SU-DHL-6 (cell line): Measurements from ENCODE around the gene LBX2.
A peak's percentile ranks its signal among the peaks of the same experiment; 100 is the strongest.

Experiments
- H2AFZ ChIP-seq: fragments of 200-600 bp; sonication (generic); 2 replicates; pipeline ENCODE4 v1.6.1; 2014; ENCODE audit warnings: low read depth, mild to moderate bottlenecking, moderate library complexity, mixed read lengths, antibody characterized with exemption, low read length; ENCODE audit not compliant: severe bottlenecking
- H3F3A ChIP-seq: fragments of 200-600 bp; shearing (Covaris generic); 2 replicates; pipeline ENCODE4 v1.6.0; 2016; ENCODE audit warnings: antibody characterized with exemption, mild to moderate bottlenecking; ENCODE audit not compliant: insufficient read depth
- H3K27ac ChIP-seq: fragments of 200-600 bp; sonication (generic); 2 replicates; pipeline ENCODE4 v1.5.1; 2016; ENCODE audit warnings: low read depth, mild to moderate bottlenecking, low read length, moderate library complexity, mixed read lengths
- H3K27me3 ChIP-seq: fragments of 200-600 bp; sonication (generic), shearing (Covaris generic); 2 replicates; pipeline ENCODE4 v1.6.0; 2014; ENCODE audit warnings: mild to moderate bottlenecking, low read length
- H3K36me3 ChIP-seq: fragments of 200-600 bp; sonication (generic); 2 replicates; pipeline ENCODE4 v1.6.1; 2014; ENCODE audit warnings: mild to moderate bottlenecking, low read length, mixed read lengths
- H3K4me2 ChIP-seq: fragments of 300-600, 200-600 bp; shearing (Covaris generic), sonication (generic); 2 replicates; pipeline ENCODE4 v1.6.0; 2014; ENCODE audit warnings: low read length, low read depth, mild to moderate bottlenecking; ENCODE audit not compliant: poor library complexity, severe bottlenecking
- H3K4me3 ChIP-seq: fragments of 200-600 bp; sonication (generic); 2 replicates; pipeline ENCODE4 v1.5.1; 2014; ENCODE audit warnings: antibody characterized with exemption, low read length, mild to moderate bottlenecking, mixed read lengths; ENCODE audit not compliant: insufficient read depth, poor library complexity, severe bottlenecking
- H3K79me2 ChIP-seq: fragments of 200-600 bp; sonication (generic); 2 replicates; pipeline ENCODE4 v1.6.1; 2014; ENCODE audit warnings: mild to moderate bottlenecking, low read length, moderate library complexity; ENCODE audit not compliant: insufficient read depth
- H3K9ac ChIP-seq: fragments of 200-600 bp; sonication (generic); 2 replicates; pipeline ENCODE4 v1.7.0; 2014; ENCODE audit warnings: mild to moderate bottlenecking, low read length
- H3K9me2 ChIP-seq: fragments of 200-600 bp; sonication (generic); replicated peaks from 2 replicates; pipeline ENCODE4 v1.6.1; 2014; ENCODE audit warnings: low read length; ENCODE audit not compliant: insufficient read depth
- H3K9me3 ChIP-seq: fragments of 200-600 bp; sonication (generic); 2 replicates; pipeline ENCODE4 v1.6.1; 2014; ENCODE audit warnings: low read length, mixed read lengths; ENCODE audit not compliant: insufficient read depth
- H4K20me1 ChIP-seq: fragments of 200-600 bp; sonication (generic); 2 replicates; pipeline ENCODE4 v1.6.1; 2014; ENCODE audit warnings: low read depth, mild to moderate bottlenecking, antibody characterized with exemption, low read length, moderate library complexity, mixed read lengths
- EZH2phosphoT487 ChIP-seq: fragments of 200-600 bp; sonication (generic), shearing (Covaris generic); conservative IDR thresholded peaks from 2 replicates; pipeline ENCODE4 v1.6.1; 2018; ENCODE audit warnings: mild to moderate bottlenecking, antibody characterized with exemption, low read length, moderate library complexity, mixed read lengths
- TF ChIP-seq, protein P1 (sequence below): fragments of 200-600 bp; sonication (generic); IDR thresholded peaks from one replicate; pipeline ENCODE4 v1.5.1; 2017; ENCODE audit warnings: antibody characterized with exemption, mild to moderate bottlenecking, low read length, moderate library complexity; ENCODE audit not compliant: insufficient read depth, poor library complexity, severe bottlenecking

LBX2 gene

DNA sequence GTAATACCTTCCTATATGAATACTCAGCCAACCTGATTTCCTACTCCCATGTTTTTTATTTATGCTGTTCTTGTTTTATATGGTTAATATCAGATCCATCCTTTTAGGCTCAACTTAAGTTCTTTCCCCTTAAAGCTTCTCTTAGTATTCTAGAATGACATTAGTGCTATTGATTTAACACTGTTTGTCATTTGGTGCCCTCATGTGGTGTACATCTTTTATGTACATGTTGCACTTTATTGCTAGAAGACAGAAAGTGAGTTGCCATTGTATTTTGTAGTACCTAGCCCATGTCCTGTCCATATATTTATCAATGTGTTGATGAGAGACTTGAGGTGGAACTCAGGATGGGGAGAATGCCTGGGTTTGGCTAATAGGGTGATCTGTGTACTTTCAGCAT lies 32.8 kb upstream of the LBX2 start:
- Histone ChIP-seq H3K9ac (no peak overlapping the region), H3K79me2 (peaks cover 23% of the 10 kb centered on the region), H3F3A (peaks cover 5% of the 10 kb centered on the region; the same call in 1 of the 2 replicates), H3K9me2 (no peaks in the 10 kb centered on the region), H4K20me1 (no peaks in the 10 kb centered on the region), H3K27ac (no peak overlapping the region), H2AFZ (no peak overlapping the region), H3K4me3 (no peak overlapping the region), H3K4me2 (no peak overlapping the region), H3K9me3 (no peaks in the 10 kb centered on the region), H3K27me3 (no peaks in the 10 kb centered on the region), H3K36me3 (0 out of 2 replicates have a peak, but pooled peaks cover 2% of the 10 kb centered on the region)
- TF ChIP-seq, protein P1, sequence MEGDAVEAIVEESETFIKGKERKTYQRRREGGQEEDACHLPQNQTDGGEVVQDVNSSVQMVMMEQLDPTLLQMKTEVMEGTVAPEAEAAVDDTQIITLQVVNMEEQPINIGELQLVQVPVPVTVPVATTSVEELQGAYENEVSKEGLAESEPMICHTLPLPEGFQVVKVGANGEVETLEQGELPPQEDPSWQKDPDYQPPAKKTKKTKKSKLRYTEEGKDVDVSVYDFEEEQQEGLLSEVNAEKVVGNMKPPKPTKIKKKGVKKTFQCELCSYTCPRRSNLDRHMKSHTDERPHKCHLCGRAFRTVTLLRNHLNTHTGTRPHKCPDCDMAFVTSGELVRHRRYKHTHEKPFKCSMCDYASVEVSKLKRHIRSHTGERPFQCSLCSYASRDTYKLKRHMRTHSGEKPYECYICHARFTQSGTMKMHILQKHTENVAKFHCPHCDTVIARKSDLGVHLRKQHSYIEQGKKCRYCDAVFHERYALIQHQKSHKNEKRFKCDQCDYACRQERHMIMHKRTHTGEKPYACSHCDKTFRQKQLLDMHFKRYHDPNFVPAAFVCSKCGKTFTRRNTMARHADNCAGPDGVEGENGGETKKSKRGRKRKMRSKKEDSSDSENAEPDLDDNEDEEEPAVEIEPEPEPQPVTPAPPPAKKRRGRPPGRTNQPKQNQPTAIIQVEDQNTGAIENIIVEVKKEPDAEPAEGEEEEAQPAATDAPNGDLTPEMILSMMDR, result peak; percentile 8
- TF ChIP-seq EZH2phosphoT487, result no peak

DNA sequence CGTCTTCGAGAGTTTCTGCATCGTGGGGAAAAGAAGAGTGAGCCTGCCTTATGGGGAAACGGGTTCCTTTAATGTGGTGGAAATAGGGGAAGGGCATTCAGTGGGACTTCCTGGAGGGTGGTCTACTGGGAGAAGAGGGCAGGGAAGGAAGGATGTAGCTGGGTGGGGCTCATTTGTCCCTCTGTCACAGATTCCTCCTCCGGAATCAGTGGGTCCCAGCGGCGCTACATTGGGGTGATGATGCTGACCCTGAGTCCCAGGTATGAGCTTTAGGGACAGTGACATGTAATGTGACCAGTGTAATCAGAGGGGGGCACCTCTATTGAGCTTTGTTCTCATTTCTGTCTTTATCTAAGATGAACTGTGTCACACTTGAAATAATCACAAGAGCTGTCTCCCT lies 32.3 kb upstream of the LBX2 start:
- H2AFZ ChIP-seq, result no peak overlapping the region
- no peak overlapping the region for H3K27ac ChIP-seq
- no peaks in the 10 kb centered on the region for H3K27me3 ChIP-seq
- H3K4me2 ChIP-seq, result peak overlapping the region; percentile 83
- H3K9ac ChIP-seq, result peak overlapping the region; percentile 89
- no peak overlapping the region for H3K4me3 ChIP-seq
- H3F3A ChIP-seq, result peaks cover 7% of the 10 kb centered on the region; the same call in 1 of the 2 replicates
- H4K20me1 ChIP-seq, result no peaks in the 10 kb centered on the region
- no peaks in the 10 kb centered on the region for H3K9me3 ChIP-seq
- H3K79me2 ChIP-seq, result peaks cover 23% of the 10 kb centered on the region
- no peak for TF ChIP-seq EZH2phosphoT487
- TF ChIP-seq, protein P1, result no peak
- no peaks in the 10 kb centered on the region for H3K9me2 ChIP-seq
- peaks cover 7% of the 10 kb centered on the region for H3K36me3 ChIP-seq

DNA sequence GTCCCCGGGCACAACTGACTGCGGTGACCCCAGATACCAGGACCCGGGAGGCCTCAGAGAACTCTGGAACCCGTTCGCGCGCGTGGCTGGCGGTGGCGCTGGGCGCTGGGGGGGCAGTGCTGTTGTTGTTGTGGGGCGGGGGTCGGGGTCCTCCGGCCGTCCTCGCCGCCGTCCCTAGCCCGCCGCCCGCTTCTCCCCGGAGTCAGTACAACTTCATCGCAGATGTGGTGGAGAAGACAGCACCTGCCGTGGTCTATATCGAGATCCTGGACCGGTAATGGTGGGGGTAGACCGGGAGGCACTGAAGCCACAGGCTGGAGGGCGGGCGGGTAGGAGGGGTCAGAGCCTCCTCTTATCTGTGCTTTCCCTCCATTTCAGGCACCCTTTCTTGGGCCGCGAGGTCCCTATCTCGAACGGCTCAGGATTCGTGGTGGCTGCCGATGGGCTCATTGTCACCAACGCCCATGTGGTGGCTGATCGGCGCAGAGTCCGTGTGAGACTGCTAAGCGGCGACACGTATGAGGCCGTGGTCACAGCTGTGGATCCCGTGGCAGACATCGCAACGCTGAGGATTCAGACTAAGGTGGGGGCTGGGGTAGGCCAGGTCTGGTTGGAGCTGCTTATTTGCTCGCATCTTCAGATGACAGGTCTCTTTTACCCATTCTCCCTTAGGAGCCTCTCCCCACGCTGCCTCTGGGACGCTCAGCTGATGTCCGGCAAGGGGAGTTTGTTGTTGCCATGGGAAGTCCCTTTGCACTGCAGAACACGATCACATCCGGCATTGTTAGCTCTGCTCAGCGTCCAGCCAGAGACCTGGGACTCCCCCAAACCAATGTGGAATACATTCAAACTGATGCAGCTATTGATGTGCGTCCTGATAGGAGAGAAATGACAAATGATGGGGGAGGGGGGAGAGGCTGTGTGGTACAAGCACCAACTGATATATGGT lies 31.1 kb upstream of the LBX2 start:
- Histone ChIP-seq H3K79me2 (peaks cover 23% of the 10 kb centered on the region), H3K9me2 (no peaks in the 10 kb centered on the region), H4K20me1 (no peaks in the 10 kb centered on the region), H3K27me3 (no peaks in the 10 kb centered on the region), H3K36me3 (peaks cover 11% of the 10 kb centered on the region), H2AFZ (peak overlapping the region; percentile 38), H3K9ac (peak overlapping the region; percentile 89), H3K4me3 (peak overlapping the region; percentile 81), H3K27ac (peak overlapping the region; percentile 67), H3K4me2 (peak overlapping the region; percentile 83), H3F3A (peaks cover 10% of the 10 kb centered on the region; the same call in 1 of the 2 replicates), H3K9me3 (no peaks in the 10 kb centered on the region)
- TF ChIP-seq, protein P1, result no peak
- TF ChIP-seq EZH2phosphoT487, result no peak
